DOHH2 (cell line): ENCODE measurements around the gene CAPRIN2.

Experiments
- CTCF ChIP-seq: fragments of 200-600 bp; sonication (generic); IDR thresholded peaks from one replicate; pipeline ENCODE4 v1.5.1; 2014; ENCODE audit warnings: antibody characterized with exemption, mild to moderate bottlenecking, low read depth, low read length; ENCODE audit not compliant: poor library complexity, severe bottlenecking
- EZH2phosphoT487 ChIP-seq: fragments of 200-600 bp; sonication (generic); IDR thresholded peaks from 2 replicates; pipeline ENCODE4 v1.6.1; 2017; ENCODE audit warnings: borderline replicate concordance, mild to moderate bottlenecking, antibody characterized with exemption, low read length, moderate library complexity, mixed read lengths

GRCh38 chr12:30779578-30779977, 24.8 kb upstream of the CAPRIN2 start:
- TF ChIP-seq EZH2phosphoT487 (no peak), CTCF (no peak)
